Measurements from ENCODE around the gene ADAMTSL1.

DNA sequence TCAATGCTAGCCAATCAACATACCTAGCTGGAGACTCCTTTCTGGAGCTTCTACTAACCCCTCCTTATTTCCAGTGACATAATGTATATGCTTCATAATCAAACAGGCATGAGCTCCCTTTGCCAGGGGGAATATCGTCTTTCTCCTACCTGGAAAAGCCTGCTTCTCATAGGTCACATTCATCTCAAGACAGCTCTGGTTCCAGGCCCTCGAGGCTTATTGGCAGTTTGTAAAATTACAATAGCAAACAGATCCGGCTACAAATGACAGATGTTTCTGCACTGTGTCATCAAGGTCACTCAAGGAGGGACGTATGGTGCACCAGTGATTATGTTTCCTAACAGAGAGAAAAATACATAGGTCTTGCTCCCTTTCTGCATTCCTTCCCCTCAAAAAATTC is 419.1 kb downstream of the ADAMTSL1 start:
- no peak for TF ChIP-seq EP300 (IDR thresholded peaks at IDR 0.05)
- TF ChIP-seq, protein P1, sequence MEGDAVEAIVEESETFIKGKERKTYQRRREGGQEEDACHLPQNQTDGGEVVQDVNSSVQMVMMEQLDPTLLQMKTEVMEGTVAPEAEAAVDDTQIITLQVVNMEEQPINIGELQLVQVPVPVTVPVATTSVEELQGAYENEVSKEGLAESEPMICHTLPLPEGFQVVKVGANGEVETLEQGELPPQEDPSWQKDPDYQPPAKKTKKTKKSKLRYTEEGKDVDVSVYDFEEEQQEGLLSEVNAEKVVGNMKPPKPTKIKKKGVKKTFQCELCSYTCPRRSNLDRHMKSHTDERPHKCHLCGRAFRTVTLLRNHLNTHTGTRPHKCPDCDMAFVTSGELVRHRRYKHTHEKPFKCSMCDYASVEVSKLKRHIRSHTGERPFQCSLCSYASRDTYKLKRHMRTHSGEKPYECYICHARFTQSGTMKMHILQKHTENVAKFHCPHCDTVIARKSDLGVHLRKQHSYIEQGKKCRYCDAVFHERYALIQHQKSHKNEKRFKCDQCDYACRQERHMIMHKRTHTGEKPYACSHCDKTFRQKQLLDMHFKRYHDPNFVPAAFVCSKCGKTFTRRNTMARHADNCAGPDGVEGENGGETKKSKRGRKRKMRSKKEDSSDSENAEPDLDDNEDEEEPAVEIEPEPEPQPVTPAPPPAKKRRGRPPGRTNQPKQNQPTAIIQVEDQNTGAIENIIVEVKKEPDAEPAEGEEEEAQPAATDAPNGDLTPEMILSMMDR (IDR thresholded peaks at IDR 0.05): no peak
- no peak for TF ChIP-seq POLR2AphosphoS5 (IDR thresholded peaks at IDR 0.05)

Measured in stomach (tissue), 4 donors.